Trophoblast cell (in vitro differentiated cells and primary cell): ENCODE results near the gene ATP10B.

Experiments used
- DNase-seq, 2 donors: peaks; one replicate each; pipeline ENCODE4 v3.0.0-alpha.2; 2016
- H2AFZ ChIP-seq: 2 replicates; pipeline ENCODE4 v1.6.1; 2013; ENCODE audit warnings: low read length, moderate library complexity, mild to moderate bottlenecking; ENCODE audit not compliant: insufficient read depth, poor library complexity
- H2AK5ac ChIP-seq: 2 replicates; pipeline ENCODE4 v1.6.1; 2013; ENCODE audit warnings: mild to moderate bottlenecking, low read length
- H2BK120ac ChIP-seq: 2 replicates; pipeline ENCODE4 v1.6.1; 2013; ENCODE audit warnings: low read length, mild to moderate bottlenecking, moderate library complexity; ENCODE audit not compliant: insufficient read depth, poor library complexity
- H2BK12ac ChIP-seq: 2 replicates; pipeline ENCODE4 v1.6.1; 2013; ENCODE audit warnings: mild to moderate bottlenecking, low read length, moderate library complexity
- H2BK5ac ChIP-seq: 2 replicates; pipeline ENCODE4 v1.6.1; 2013; ENCODE audit warnings: low read length, low read depth, moderate library complexity, mild to moderate bottlenecking; ENCODE audit not compliant: poor library complexity
- H3K14ac ChIP-seq: 2 replicates; pipeline ENCODE4 v1.6.1; 2013; ENCODE audit warnings: mild to moderate bottlenecking, low read length
- H3K18ac ChIP-seq: 2 replicates; pipeline ENCODE4 v1.6.1; 2013; ENCODE audit warnings: mild to moderate bottlenecking, low read length
- H3K23ac ChIP-seq: 2 replicates; pipeline ENCODE4 v1.6.1; 2013; ENCODE audit warnings: low read length
- H3K27ac ChIP-seq: 2 replicates; pipeline ENCODE4 v1.5.1; 2013; ENCODE audit warnings: low read depth, mild to moderate bottlenecking, inconsistent platforms, low read length, moderate library complexity
- H3K27me3 ChIP-seq: 2 replicates; pipeline ENCODE4 v1.6.1; 2013; ENCODE audit warnings: inconsistent platforms, mild to moderate bottlenecking, low read length, moderate library complexity; ENCODE audit not compliant: insufficient read depth
- H3K36me3 ChIP-seq, 2 experiments: 1 replicate in 1 of 2; 2 replicates in 1 of 2; pipeline ENCODE4 v1.6.1; 2013; ENCODE audit warnings: low read length in 2 of 2, mild to moderate bottlenecking in 2 of 2, moderate library complexity in 1 of 2; ENCODE audit not compliant: insufficient read depth in 2 of 2, control insufficient read depth in 1 of 2
- H3K4ac ChIP-seq: 2 replicates; pipeline ENCODE4 v1.6.1; 2013; ENCODE audit warnings: low read depth, mild to moderate bottlenecking, low read length, moderate library complexity
- H3K4me1 ChIP-seq, 2 experiments: 1 replicate in 1 of 2; 2 replicates in 1 of 2; pipeline ENCODE4 v1.6.1; 2013; ENCODE audit warnings: low read length in 2 of 2, mild to moderate bottlenecking in 2 of 2, moderate library complexity in 1 of 2; ENCODE audit not compliant: insufficient read depth in 2 of 2, control insufficient read depth in 1 of 2
- H3K4me2 ChIP-seq: 2 replicates; pipeline ENCODE4 v1.6.1; 2013; ENCODE audit warnings: inconsistent platforms, mild to moderate bottlenecking, low read length, moderate library complexity
- H3K4me3 ChIP-seq: 2 replicates; pipeline ENCODE4 v1.5.1; 2013; ENCODE audit warnings: mild to moderate bottlenecking, low read depth, low read length, inconsistent platforms
- H3K79me1 ChIP-seq: one replicate; pipeline ENCODE4 v1.6.1; 2013; ENCODE audit warnings: low read length
- H3K79me2 ChIP-seq: 2 replicates; pipeline ENCODE4 v1.6.1; 2013; ENCODE audit warnings: low read length, mild to moderate bottlenecking; ENCODE audit not compliant: control insufficient read depth, insufficient read depth, poor library complexity
- H3K9ac ChIP-seq: 2 replicates; pipeline ENCODE4 v1.6.1; 2013; ENCODE audit warnings: mild to moderate bottlenecking, low read length
- H3K9me3 ChIP-seq: 2 replicates; pipeline ENCODE4 v1.6.1; 2013; ENCODE audit warnings: low read depth, mild to moderate bottlenecking, control low read depth, inconsistent platforms, low read length; ENCODE audit not compliant: insufficient read depth
- H4K12ac ChIP-seq: 2 replicates; pipeline ENCODE4 v1.6.1; 2013; ENCODE audit warnings: low read depth, mild to moderate bottlenecking, low read length, moderate library complexity
- H4K8ac ChIP-seq: 2 replicates; pipeline ENCODE4 v1.6.1; 2013; ENCODE audit warnings: low read depth, mild to moderate bottlenecking, low read length, moderate library complexity
- H4K91ac ChIP-seq: one replicate; pipeline ENCODE4 v1.6.1; 2013; ENCODE audit warnings: low read depth, mild to moderate bottlenecking, low read length, moderate library complexity
- WGBS: extraction: QIAGEN DNeasy Blood & Tissue Kit; methylation state at CpG from one replicate; pipeline ENCODE4 v1.1.7; 2013; ENCODE audit warnings: missing lambda C conversion rate; ENCODE audit not compliant: insufficient read length, insufficient coverage; ENCODE audit errors: extremely low coverage; 5-methylcytosine and 5-hydroxymethylcytosine counted together

Gene ATP10B

GRCh38 chr5:160626322-160626721, 225.7 kb downstream of the ATP10B start:
- Histone ChIP-seq H3K4me1 (no peaks in the 10 kb centered on the region), H3K27me3 (no peaks in the 10 kb centered on the region), H4K91ac (no peak overlapping the region), H2BK5ac (no peak overlapping the region), H3K4me2 (no peak overlapping the region), H3K27ac (no peak overlapping the region), H3K4me3 (no peak overlapping the region), H2BK12ac (no peak overlapping the region), H3K4ac (no peak overlapping the region), H3K9me3 (no peaks in the 10 kb centered on the region), H4K12ac (no peak overlapping the region), H3K9ac (no peak overlapping the region), H3K36me3 (no peaks in the 10 kb centered on the region), H3K79me1 (no peaks in the 10 kb centered on the region), H2AFZ (no peak overlapping the region), H3K14ac (no peak overlapping the region), H3K23ac (no peak overlapping the region), H2AK5ac (no peak overlapping the region), H3K79me2 (no peaks in the 10 kb centered on the region), H4K8ac (no peak overlapping the region), H3K18ac (no peak overlapping the region), H2BK120ac (no peak overlapping the region)
- DNase-seq: no peak
- no CpG with 5 or more reads among the region's 7 CpGs for whole genome bisulfite sequencing

- no peaks in the 10 kb centered on the region for H3K79me2 ChIP-seq
- no peak overlapping the region for H3K4me2 ChIP-seq
- H3K9me3 ChIP-seq: no peaks in the 10 kb centered on the region
- no peak overlapping the region for H3K18ac ChIP-seq
- H3K9ac ChIP-seq: no peak overlapping the region
- no peak overlapping the region for H3K14ac ChIP-seq
- no peak overlapping the region for H2BK120ac ChIP-seq
- H3K27me3 ChIP-seq: no peaks in the 10 kb centered on the region
- no peak for DNase-seq
- H3K4me1 ChIP-seq: no peaks in the 10 kb centered on the region
- no peak overlapping the region for H4K8ac ChIP-seq
- H3K4me3 ChIP-seq: no peak overlapping the region
- H3K36me3 ChIP-seq: no peaks in the 10 kb centered on the region
- no peak overlapping the region for H3K23ac ChIP-seq
- H4K91ac ChIP-seq: no peak overlapping the region
- WGBS: no CpG with 5 or more reads among the region's 1 CpG
- H2AK5ac ChIP-seq: no peak overlapping the region
- no peak overlapping the region for H3K27ac ChIP-seq
- H3K79me1 ChIP-seq: no peaks in the 10 kb centered on the region
- H3K4ac ChIP-seq: no peak overlapping the region
- H2BK12ac ChIP-seq: no peak overlapping the region
- H4K12ac ChIP-seq: no peak overlapping the region
- no peak overlapping the region for H2AFZ ChIP-seq
- H2BK5ac ChIP-seq: no peak overlapping the region
These were observed 230.5 kb downstream of the ATP10B start for GRCh38 chr5:160621526-160621925.

GRCh38 chr5:160620401-160620800, 231.6 kb downstream of the ATP10B start:
- Histone ChIP-seq H3K23ac (no peak overlapping the region), H4K12ac (no peak overlapping the region), H3K4me2 (no peak overlapping the region), H3K36me3 (no peaks in the 10 kb centered on the region), H3K4me3 (no peak overlapping the region), H3K79me1 (no peaks in the 10 kb centered on the region), H3K27me3 (no peaks in the 10 kb centered on the region), H3K9ac (no peak overlapping the region), H3K4me1 (no peaks in the 10 kb centered on the region), H4K91ac (no peak overlapping the region), H3K79me2 (no peaks in the 10 kb centered on the region), H4K8ac (no peak overlapping the region), H3K18ac (no peak overlapping the region), H2BK120ac (no peak overlapping the region), H2AK5ac (no peak overlapping the region), H3K27ac (no peak overlapping the region), H3K4ac (no peak overlapping the region), H2AFZ (no peak overlapping the region), H2BK5ac (no peak overlapping the region), H2BK12ac (no peak overlapping the region), H3K14ac (no peak overlapping the region), H3K9me3 (no peaks in the 10 kb centered on the region)
- WGBS: no CpG with 5 or more reads among the region's 9 CpGs
- no peak for DNase-seq

GRCh38 chr5:160619381-160619780, 232.6 kb downstream of the ATP10B start:
- no peak overlapping the region for H3K18ac ChIP-seq
- H3K14ac ChIP-seq: no peak overlapping the region
- no peak overlapping the region for H3K4me3 ChIP-seq
- no peaks in the 10 kb centered on the region for H3K9me3 ChIP-seq
- no peaks in the 10 kb centered on the region for H3K79me2 ChIP-seq
- H4K8ac ChIP-seq: no peak overlapping the region
- H2BK12ac ChIP-seq: no peak overlapping the region
- no peak overlapping the region for H3K23ac ChIP-seq
- no peak for DNase-seq
- no peaks in the 10 kb centered on the region for H3K79me1 ChIP-seq
- no peak overlapping the region for H4K91ac ChIP-seq
- H3K4ac ChIP-seq: no peak overlapping the region
- H3K4me1 ChIP-seq: no peaks in the 10 kb centered on the region
- no peak overlapping the region for H2BK120ac ChIP-seq
- H2AK5ac ChIP-seq: no peak overlapping the region
- H2BK5ac ChIP-seq: no peak overlapping the region
- no peak overlapping the region for H4K12ac ChIP-seq
- H2AFZ ChIP-seq: no peak overlapping the region
- no peaks in the 10 kb centered on the region for H3K27me3 ChIP-seq
- WGBS: no CpG with 5 or more reads among the region's 3 CpGs
- no peak overlapping the region for H3K9ac ChIP-seq
- no peak overlapping the region for H3K27ac ChIP-seq
- no peak overlapping the region for H3K4me2 ChIP-seq
- H3K36me3 ChIP-seq: no peaks in the 10 kb centered on the region
